ENCODE data around the gene CD180. TPM values are rescaled to one million over a fixed set of nuclear protein-coding genes. Genes with fewer than 3 reads are reported as not detected.
A peak's percentile ranks its signal among the peaks of the same experiment; 100 is the strongest.

CD180 gene
- total RNA-seq, 3 donors from 2014 or later, result 0.87 to 1.4 (median 1.3) TPM

DNA sequence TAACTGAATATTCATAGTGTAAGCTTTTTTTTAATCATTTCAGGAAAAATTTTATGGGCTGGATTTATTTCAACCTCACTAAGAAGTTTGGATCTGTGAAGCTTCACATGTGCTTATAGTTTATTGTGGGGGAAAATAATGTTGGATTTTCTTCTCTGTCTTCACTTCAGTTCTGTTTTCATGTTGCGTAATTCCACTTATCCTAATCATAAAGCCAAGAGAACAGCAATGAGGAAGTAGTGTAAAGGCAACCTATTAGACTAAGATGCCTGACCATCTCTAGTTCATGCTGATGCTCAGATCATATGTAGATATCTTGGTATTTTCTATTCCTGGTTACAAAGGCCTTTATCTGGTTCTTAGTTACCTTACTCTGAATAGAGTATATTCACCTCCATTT lies 50.0 kb downstream of the CD180 start:
- DNase-seq, result no peak
- Histone ChIP-seq H3K4me3 (no peak overlapping the region), H3K36me3 (ENCODE audit: low read depth) (peaks cover 4% of the 10 kb centered on the region), H3K9me3 (no peaks in the 10 kb centered on the region), H3K4me1 (ENCODE audit: low read depth) (no peaks in the 10 kb centered on the region)
- TF ChIP-seq, protein P1, sequence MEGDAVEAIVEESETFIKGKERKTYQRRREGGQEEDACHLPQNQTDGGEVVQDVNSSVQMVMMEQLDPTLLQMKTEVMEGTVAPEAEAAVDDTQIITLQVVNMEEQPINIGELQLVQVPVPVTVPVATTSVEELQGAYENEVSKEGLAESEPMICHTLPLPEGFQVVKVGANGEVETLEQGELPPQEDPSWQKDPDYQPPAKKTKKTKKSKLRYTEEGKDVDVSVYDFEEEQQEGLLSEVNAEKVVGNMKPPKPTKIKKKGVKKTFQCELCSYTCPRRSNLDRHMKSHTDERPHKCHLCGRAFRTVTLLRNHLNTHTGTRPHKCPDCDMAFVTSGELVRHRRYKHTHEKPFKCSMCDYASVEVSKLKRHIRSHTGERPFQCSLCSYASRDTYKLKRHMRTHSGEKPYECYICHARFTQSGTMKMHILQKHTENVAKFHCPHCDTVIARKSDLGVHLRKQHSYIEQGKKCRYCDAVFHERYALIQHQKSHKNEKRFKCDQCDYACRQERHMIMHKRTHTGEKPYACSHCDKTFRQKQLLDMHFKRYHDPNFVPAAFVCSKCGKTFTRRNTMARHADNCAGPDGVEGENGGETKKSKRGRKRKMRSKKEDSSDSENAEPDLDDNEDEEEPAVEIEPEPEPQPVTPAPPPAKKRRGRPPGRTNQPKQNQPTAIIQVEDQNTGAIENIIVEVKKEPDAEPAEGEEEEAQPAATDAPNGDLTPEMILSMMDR (IDR thresholded peaks at IDR 0.05), result no peak
- peak; percentile 71 for ATAC-seq
- intact Hi-C loops (cut with DNase I, micrococcal nuclease), result loop anchor here in 1 of 2 donors (10.0 kb wide), 1 partner anchor 332 kb away; no protein-coding TSS in a partner anchor

DNA sequence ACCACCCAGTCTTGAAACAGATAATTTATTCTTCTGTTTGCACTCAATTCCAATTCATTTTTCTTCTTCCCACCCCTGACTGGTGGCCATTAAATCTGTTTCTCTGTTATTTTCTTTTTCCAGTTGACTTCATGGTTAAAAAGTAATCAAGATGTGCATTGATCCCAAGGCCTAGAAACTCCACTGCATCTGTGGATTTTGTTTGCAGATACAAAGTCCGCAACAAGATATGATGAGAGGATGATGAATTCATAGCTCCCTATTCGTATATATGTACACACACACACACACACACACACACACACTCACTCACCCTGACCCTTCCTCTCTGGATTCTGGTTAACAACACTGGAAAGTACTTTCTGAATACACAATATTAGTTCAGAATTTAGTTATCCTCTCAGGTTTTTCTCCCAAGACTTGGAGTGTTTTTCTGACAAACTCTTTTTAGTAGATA lies 52.4 kb downstream of the CD180 start:
- TF ChIP-seq, protein P1 (IDR thresholded peaks at IDR 0.05), result no peak
- intact Hi-C loops (cut with DNase I, micrococcal nuclease), result loop anchor here in 1 of 2 donors (10.0 kb wide), 1 partner anchor 329 kb away; no protein-coding TSS in a partner anchor
- Histone ChIP-seq H3K4me1 (ENCODE audit: low read depth) (no peaks in the 10 kb centered on the region), H3K9me3 (no peaks in the 10 kb centered on the region), H3K4me3 (no peak overlapping the region), H3K36me3 (ENCODE audit: low read depth) (peaks cover 4% of the 10 kb centered on the region)
- ATAC-seq, result peak; percentile 67
- DNase-seq, result peak in 1 of 3 donors; percentile 40

DNA sequence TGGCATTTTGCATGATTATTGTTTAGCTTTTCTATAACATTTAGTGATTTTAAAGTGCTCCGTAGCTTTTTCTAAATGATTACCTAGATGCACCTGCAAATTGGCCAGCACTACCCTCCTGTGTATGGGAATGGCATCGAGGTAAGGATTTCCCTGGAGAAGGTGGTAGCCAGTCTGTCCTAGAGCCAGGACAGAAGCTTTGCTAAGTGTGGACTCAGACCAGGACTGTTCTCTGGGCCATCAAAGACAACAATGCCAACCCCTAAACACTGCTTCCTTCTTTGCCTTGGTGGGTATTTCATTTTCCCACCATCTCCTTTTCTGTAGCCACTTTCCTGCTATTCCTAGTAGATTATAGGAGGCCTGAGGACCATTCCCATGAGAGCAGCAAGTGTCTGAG lies 53.0 kb downstream of the CD180 start:
- H3K4me1 ChIP-seq (ENCODE audit: low read depth), result no peaks in the 10 kb centered on the region
- DNase-seq (no peak), ATAC-seq (no peak)
- TF ChIP-seq, protein P1 (IDR thresholded peaks at IDR 0.05), result no peak
- intact Hi-C loops (cut with DNase I, micrococcal nuclease), result loop anchor here in 1 of 2 donors (10.0 kb wide), 1 partner anchor 329 kb away; no protein-coding TSS in a partner anchor
- H3K9me3 ChIP-seq, result no peaks in the 10 kb centered on the region
- H3K36me3 ChIP-seq (ENCODE audit: low read depth), result peaks cover 4% of the 10 kb centered on the region
- H3K4me3 ChIP-seq, result no peak overlapping the region

DNA sequence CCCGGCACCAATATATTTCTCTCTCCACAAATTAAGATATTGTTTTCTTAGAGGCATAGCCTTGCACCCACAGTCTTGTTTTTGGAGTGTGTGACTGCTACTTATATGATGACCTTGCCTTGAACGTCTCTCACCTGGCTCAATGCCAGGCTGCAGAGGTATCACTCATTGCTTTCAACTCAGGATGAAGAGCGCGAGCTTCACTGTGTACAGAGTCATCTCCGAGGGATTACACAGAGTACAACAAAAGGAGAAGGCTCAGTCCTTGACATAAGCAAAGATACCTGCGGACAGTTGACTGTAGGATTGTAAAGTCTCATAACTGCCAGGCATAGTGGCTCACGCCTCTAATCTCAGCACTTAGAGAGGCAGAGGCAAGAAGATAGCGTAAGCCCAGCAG lies 53.8 kb downstream of the CD180 start:
- DNase-seq, result no peak
- TF ChIP-seq, protein P1 (IDR thresholded peaks at IDR 0.05), result no peak
- peaks cover 4% of the 10 kb centered on the region for H3K36me3 ChIP-seq (ENCODE audit: low read depth)

DNA sequence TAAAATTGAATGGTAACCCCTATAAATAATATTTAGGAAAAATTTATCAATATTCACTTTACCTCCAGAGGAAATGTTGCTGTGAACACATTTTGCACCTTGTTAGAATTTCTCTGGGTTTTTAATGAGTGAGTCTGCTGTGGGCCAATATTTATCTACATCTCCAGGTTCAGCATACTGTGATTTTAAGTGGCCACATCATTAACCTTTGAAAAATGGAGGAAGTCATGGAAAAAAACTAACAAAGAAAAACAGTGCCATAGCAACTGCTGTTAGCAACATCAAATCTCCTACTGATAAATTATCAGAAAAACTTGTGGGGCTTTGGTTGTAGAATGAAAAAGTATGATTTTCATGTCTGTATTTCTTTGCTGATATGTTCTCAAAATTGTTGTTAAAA lies 55.0 kb downstream of the CD180 start:
- intact Hi-C loops (cut with DNase I, micrococcal nuclease), result loop anchor here in 1 of 2 donors (10.0 kb wide), 1 partner anchor 327 kb away; no protein-coding TSS in a partner anchor
- no peak for ATAC-seq
- TF ChIP-seq, protein P1 (IDR thresholded peaks at IDR 0.05), result no peak
- H3K4me3 ChIP-seq, result no peak overlapping the region
- no peak for DNase-seq
- H3K4me1 ChIP-seq (ENCODE audit: low read depth), result no peaks in the 10 kb centered on the region
- H3K9me3 ChIP-seq, result no peaks in the 10 kb centered on the region
- peaks cover 4% of the 10 kb centered on the region for H3K36me3 ChIP-seq (ENCODE audit: low read depth)

More for the DNA sequence above, 53.8 kb downstream of the CD180 start:
- ATAC-seq, result no peak
- Histone ChIP-seq H3K9me3 (no peaks in the 10 kb centered on the region), H3K4me3 (no peak overlapping the region), H3K4me1 (ENCODE audit: low read depth) (no peaks in the 10 kb centered on the region)
- intact Hi-C loops (cut with DNase I, micrococcal nuclease), result loop anchor here in 1 of 2 donors (10.0 kb wide), 1 partner anchor 328 kb away; no protein-coding TSS in a partner anchor
